K562 (cell line): ENCODE results near the gene FIG4. TPM values are rescaled to one million over a fixed set of nuclear protein-coding genes. Genes with fewer than 3 reads are reported as not detected.

Source experiments
- RFX5 ChIP-seq: IDR thresholded peaks from 2 replicates; pipeline ENCODE4 v1.6.1; 2011; ENCODE audit warnings: low read depth, mild to moderate bottlenecking, improper control_type of control experiment, low read length
- ZNF224 ChIP-seq: sonication (generic); formaldehyde crosslinking; IDR thresholded peaks from 2 replicates; pipeline ENCODE4 v1.8.0; 2022; ENCODE audit warnings: mild to moderate bottlenecking, missing genetic modification reagents
- polyA plus RNA-seq, 8 experiments: library from polyadenylated mRNA; depleted of rRNA in 4 of 8; stranded (reverse) in 5 of 8; unstranded in 3 of 8; fragments of >200 nt; fragmentation: Nextera tagmentation in 2 of 8; fragmentation: Illumina TruSeq in 1 of 8; extraction: Ambion mirVana in 2 of 8; extraction: Trizol in 1 of 8; gene quantifications; 2 replicates each; pipeline versions ENCODE4 v1.2.1 to v1.2.3, GENCODE V29; 2011 to 2014; ENCODE audit warnings: inconsistent platforms in 1 of 8, missing spikeins in 1 of 8
- total RNA-seq, 7 experiments: library from RNA; depleted of rRNA in 6 of 7; stranded (reverse); fragments of >200 nt in 6 of 7; fragmentation: Illumina TruSeq in 2 of 7; extraction: Trizol in 2 of 7; gene quantifications; 2 replicates each; pipeline versions ENCODE4 v1.2.1 to v1.2.3, GENCODE V29; 2011 to 2021; ENCODE audit warnings: low replicate concordance in 1 of 7
- TF ChIP-seq, protein P1 (sequence below): fragments of 200-600 bp; sonication (generic); IDR thresholded peaks from one replicate; pipeline ENCODE4 v1.6.1; 2012; ENCODE audit warnings: mild to moderate bottlenecking, low read depth, low read length, inconsistent platforms

The FIG4 gene
- total and polyA plus RNA-seq, 9 of the 15 experiments (the other 6 are each of a cell fraction or from before 2014, with no cell fraction given): 1.5 to 6.8 (median 4.3) TPM

DNA sequence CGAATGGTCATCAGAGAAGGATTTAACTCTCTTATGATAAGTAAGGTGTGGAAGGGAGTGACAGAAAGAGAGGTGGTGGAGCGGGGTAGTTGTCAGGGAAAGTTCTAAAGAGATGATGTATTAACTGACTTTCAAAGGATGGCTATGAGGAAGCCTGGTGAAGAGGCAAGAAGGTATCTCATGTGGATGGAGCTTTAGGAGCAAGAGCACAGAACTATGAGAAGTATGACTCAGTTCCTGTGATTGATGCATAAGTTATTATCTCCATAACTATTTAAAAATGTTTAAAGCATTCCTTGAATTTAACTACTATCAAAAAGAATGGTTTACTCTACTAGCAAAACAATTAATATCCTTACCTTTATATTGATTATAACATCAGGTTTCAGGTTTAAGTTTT lies 28.9 kb upstream of the FIG4 start (continued):
- TF ChIP-seq, protein P1, sequence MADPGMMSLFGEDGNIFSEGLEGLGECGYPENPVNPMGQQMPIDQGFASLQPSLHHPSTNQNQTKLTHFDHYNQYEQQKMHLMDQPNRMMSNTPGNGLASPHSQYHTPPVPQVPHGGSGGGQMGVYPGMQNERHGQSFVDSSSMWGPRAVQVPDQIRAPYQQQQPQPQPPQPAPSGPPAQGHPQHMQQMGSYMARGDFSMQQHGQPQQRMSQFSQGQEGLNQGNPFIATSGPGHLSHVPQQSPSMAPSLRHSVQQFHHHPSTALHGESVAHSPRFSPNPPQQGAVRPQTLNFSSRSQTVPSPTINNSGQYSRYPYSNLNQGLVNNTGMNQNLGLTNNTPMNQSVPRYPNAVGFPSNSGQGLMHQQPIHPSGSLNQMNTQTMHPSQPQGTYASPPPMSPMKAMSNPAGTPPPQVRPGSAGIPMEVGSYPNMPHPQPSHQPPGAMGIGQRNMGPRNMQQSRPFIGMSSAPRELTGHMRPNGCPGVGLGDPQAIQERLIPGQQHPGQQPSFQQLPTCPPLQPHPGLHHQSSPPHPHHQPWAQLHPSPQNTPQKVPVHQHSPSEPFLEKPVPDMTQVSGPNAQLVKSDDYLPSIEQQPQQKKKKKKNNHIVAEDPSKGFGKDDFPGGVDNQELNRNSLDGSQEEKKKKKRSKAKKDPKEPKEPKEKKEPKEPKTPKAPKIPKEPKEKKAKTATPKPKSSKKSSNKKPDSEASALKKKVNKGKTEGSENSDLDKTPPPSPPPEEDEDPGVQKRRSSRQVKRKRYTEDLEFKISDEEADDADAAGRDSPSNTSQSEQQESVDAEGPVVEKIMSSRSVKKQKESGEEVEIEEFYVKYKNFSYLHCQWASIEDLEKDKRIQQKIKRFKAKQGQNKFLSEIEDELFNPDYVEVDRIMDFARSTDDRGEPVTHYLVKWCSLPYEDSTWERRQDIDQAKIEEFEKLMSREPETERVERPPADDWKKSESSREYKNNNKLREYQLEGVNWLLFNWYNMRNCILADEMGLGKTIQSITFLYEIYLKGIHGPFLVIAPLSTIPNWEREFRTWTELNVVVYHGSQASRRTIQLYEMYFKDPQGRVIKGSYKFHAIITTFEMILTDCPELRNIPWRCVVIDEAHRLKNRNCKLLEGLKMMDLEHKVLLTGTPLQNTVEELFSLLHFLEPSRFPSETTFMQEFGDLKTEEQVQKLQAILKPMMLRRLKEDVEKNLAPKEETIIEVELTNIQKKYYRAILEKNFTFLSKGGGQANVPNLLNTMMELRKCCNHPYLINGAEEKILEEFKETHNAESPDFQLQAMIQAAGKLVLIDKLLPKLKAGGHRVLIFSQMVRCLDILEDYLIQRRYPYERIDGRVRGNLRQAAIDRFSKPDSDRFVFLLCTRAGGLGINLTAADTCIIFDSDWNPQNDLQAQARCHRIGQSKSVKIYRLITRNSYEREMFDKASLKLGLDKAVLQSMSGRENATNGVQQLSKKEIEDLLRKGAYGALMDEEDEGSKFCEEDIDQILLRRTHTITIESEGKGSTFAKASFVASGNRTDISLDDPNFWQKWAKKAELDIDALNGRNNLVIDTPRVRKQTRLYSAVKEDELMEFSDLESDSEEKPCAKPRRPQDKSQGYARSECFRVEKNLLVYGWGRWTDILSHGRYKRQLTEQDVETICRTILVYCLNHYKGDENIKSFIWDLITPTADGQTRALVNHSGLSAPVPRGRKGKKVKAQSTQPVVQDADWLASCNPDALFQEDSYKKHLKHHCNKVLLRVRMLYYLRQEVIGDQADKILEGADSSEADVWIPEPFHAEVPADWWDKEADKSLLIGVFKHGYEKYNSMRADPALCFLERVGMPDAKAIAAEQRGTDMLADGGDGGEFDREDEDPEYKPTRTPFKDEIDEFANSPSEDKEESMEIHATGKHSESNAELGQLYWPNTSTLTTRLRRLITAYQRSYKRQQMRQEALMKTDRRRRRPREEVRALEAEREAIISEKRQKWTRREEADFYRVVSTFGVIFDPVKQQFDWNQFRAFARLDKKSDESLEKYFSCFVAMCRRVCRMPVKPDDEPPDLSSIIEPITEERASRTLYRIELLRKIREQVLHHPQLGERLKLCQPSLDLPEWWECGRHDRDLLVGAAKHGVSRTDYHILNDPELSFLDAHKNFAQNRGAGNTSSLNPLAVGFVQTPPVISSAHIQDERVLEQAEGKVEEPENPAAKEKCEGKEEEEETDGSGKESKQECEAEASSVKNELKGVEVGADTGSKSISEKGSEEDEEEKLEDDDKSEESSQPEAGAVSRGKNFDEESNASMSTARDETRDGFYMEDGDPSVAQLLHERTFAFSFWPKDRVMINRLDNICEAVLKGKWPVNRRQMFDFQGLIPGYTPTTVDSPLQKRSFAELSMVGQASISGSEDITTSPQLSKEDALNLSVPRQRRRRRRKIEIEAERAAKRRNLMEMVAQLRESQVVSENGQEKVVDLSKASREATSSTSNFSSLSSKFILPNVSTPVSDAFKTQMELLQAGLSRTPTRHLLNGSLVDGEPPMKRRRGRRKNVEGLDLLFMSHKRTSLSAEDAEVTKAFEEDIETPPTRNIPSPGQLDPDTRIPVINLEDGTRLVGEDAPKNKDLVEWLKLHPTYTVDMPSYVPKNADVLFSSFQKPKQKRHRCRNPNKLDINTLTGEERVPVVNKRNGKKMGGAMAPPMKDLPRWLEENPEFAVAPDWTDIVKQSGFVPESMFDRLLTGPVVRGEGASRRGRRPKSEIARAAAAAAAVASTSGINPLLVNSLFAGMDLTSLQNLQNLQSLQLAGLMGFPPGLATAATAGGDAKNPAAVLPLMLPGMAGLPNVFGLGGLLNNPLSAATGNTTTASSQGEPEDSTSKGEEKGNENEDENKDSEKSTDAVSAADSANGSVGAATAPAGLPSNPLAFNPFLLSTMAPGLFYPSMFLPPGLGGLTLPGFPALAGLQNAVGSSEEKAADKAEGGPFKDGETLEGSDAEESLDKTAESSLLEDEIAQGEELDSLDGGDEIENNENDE: no peak
- TF ChIP-seq RFX5 (no peak), ZNF224 (CRISPR knock-in tag) (no peak)
